CD14-positive monocyte (primary cell): ENCODE measurements around the gene MYO7A. TPM values are rescaled to one million over a fixed set of nuclear protein-coding genes. Genes with fewer than 3 reads are reported as not detected.

Experiments
- DNase-seq, 3 donors: peaks; one replicate each; pipeline ENCODE4 v3.0.0-alpha.2; 2011 to 2022
- H2AFZ ChIP-seq: 2 replicates; pipeline ENCODE4 v1.6.0; 2012; ENCODE audit warnings: mild to moderate bottlenecking, low read depth, low read length, inconsistent platforms; ENCODE audit not compliant: insufficient read depth, poor library complexity, severe bottlenecking
- H3K27ac ChIP-seq, 2 donors: 1 replicate in 1 of 2; 2 replicates in 1 of 2; pipeline ENCODE4 v1.5.1; 2012 to 2013; ENCODE audit warnings: low read length in 2 of 2, control low read depth in 1 of 2, inconsistent platforms in 1 of 2, low read depth in 1 of 2, mild to moderate bottlenecking in 1 of 2
- H3K27me3 ChIP-seq, 2 donors: one replicate each; pipeline versions ENCODE4 v1.6.0 to v1.6.1; 2011 to 2013; ENCODE audit warnings: low read length in 2 of 2; ENCODE audit not compliant: control insufficient read depth in 2 of 2, insufficient read depth in 2 of 2
- H3K36me3 ChIP-seq, 2 donors: replicated peaks in 1 of 2; 1 replicate in 1 of 2; 2 replicates in 1 of 2; pipeline versions ENCODE4 v1.5.1 to v1.6.1; 2012 to 2013; ENCODE audit warnings: low read length in 2 of 2, control low read depth in 1 of 2, inconsistent platforms in 1 of 2, mild to moderate bottlenecking in 1 of 2; ENCODE audit not compliant: insufficient read depth in 2 of 2, control insufficient read depth in 1 of 2
- H3K4me1 ChIP-seq, 2 donors: 1 replicate in 1 of 2; 2 replicates in 1 of 2; pipeline versions ENCODE4 v1.5.1 to v1.6.1; 2012 to 2013; ENCODE audit warnings: low read length in 2 of 2, control low read depth in 1 of 2, inconsistent platforms in 1 of 2, mild to moderate bottlenecking in 1 of 2, moderate library complexity in 1 of 2; ENCODE audit not compliant: insufficient read depth in 2 of 2, control insufficient read depth in 1 of 2
- H3K4me2 ChIP-seq: replicated peaks from 2 replicates; pipeline ENCODE3; 2012; ENCODE audit warnings: low read length, moderate library complexity, mild to moderate bottlenecking; ENCODE audit not compliant: poor library complexity, severe bottlenecking; ENCODE audit errors: extremely low read depth
- H3K4me3 ChIP-seq, 3 experiments: fragments of 200-600 bp in 1 of 3; sonication (generic) in 1 of 3; replicated peaks in 1 of 3; 1 replicate in 2 of 3; 2 replicates in 1 of 3; pipeline ENCODE4 v1.5.1; 2011 to 2013; ENCODE audit warnings: low read length in 3 of 3, mild to moderate bottlenecking in 3 of 3, control low read depth in 2 of 3, low read depth in 2 of 3, inconsistent platforms in 1 of 3, moderate library complexity in 1 of 3
- H3K79me2 ChIP-seq: 2 replicates; pipeline ENCODE4 v1.6.0; 2012; ENCODE audit warnings: mild to moderate bottlenecking, control low read depth, inconsistent platforms, low read length, moderate library complexity; ENCODE audit not compliant: insufficient read depth
- H3K9ac ChIP-seq: 2 replicates; pipeline ENCODE4 v1.6.0; 2017; ENCODE audit warnings: low read length, mild to moderate bottlenecking; ENCODE audit not compliant: insufficient read depth, poor library complexity, severe bottlenecking
- H3K9me3 ChIP-seq, 2 donors: replicated peaks in 1 of 2; 1 replicate in 1 of 2; 2 replicates in 1 of 2; pipeline versions ENCODE4 v1.5.1 to v1.6.1; 2012 to 2013; ENCODE audit warnings: low read length in 2 of 2, control low read depth in 1 of 2; ENCODE audit not compliant: control insufficient read depth in 1 of 2, insufficient read depth in 1 of 2
- H4K20me1 ChIP-seq: 2 replicates; pipeline ENCODE4 v1.6.0; 2012; ENCODE audit warnings: mild to moderate bottlenecking, low read length, control low read depth, moderate library complexity; ENCODE audit not compliant: insufficient read depth
- H3K27ac Mint-ChIP-seq, 7 donors: one replicate each; pipeline ENCODE4 v1.8.0; 2020; ENCODE audit warnings: mild to moderate bottlenecking in 7 of 7, mixed read lengths in 7 of 7, moderate library complexity in 6 of 7, inconsistent platforms in 2 of 7
- H3K27me3 Mint-ChIP-seq, 3 donors: one replicate each; pipeline ENCODE4 v1.8.0; 2021 to 2022; ENCODE audit warnings: low read depth in 3 of 3, mild to moderate bottlenecking in 3 of 3, mixed read lengths in 3 of 3, moderate library complexity in 3 of 3, inconsistent platforms in 1 of 3
- H3K36me3 Mint-ChIP-seq, 2 donors: one replicate each; pipeline ENCODE4 v1.8.0; 2020; ENCODE audit warnings: mixed read lengths in 2 of 2, inconsistent platforms in 1 of 2, mild to moderate bottlenecking in 1 of 2
- H3K4me1 Mint-ChIP-seq: one replicate; pipeline ENCODE4 v1.8.0; 2020; ENCODE audit warnings: mild to moderate bottlenecking, mixed read lengths
- H3K4me3 Mint-ChIP-seq, 2 donors: one replicate each; pipeline ENCODE4 v1.8.0; 2020; ENCODE audit warnings: mild to moderate bottlenecking in 2 of 2, mixed read lengths in 2 of 2, moderate library complexity in 1 of 2
- H3K9me3 Mint-ChIP-seq, 7 donors: one replicate each; pipeline ENCODE4 v1.8.0; 2020 to 2022; ENCODE audit warnings: mixed read lengths in 7 of 7, mild to moderate bottlenecking in 6 of 7, moderate library complexity in 6 of 7, inconsistent platforms in 2 of 7
- CTCF ChIP-seq: fragments of 200-600 bp; IDR thresholded peaks from one replicate; pipeline ENCODE4 v1.8.0; 2022; ENCODE audit warnings: antibody characterized with exemption, mild to moderate bottlenecking
- WGBS: methylation state at CpG from one replicate; pipeline ENCODE4 v1.1.5; 2013; ENCODE audit warnings: missing lambda C conversion rate; ENCODE audit not compliant: insufficient coverage; 5-methylcytosine and 5-hydroxymethylcytosine counted together
- intact Hi-C, 2 donors: fragments of 100-400 bp; cut with micrococcal nuclease; formaldehyde crosslinking; loops; one replicate each; pipeline versions ENCODE4 v1.15.0 to v1.15.1; 2023
- polyA plus RNA-seq, 3 donors: library from polyadenylated mRNA; depleted of rRNA in 1 of 3; unstranded in 2 of 3; stranded (reverse) in 1 of 3; fragments of 300-500 nt in 2 of 3; fragments of >200 nt in 1 of 3; fragmentation: Illumina TruSeq in 2 of 3; gene quantifications; 1 replicate in 2 of 3; 2 replicates in 1 of 3; pipeline ENCODE4 v1.2.3, GENCODE V29; 2012 to 2021

The MYO7A gene
- polyA plus RNA-seq, 3 donors, result 3.5 to 7.8 (median 3.6) TPM

GRCh38 chr11:77200351-77201268 lies 72.6 kb downstream of the MYO7A start:
- no peak overlapping the region for H3K4me3 Mint-ChIP-seq

GRCh38 chr11:77201370-77201769 lies 73.3 kb downstream of the MYO7A start:
- H3K27ac ChIP-seq, result no peak overlapping the region
- no peak for DNase-seq
- H3K27ac Mint-ChIP-seq, result peak overlapping the region in 1 of 7 donors; percentile 21
- peaks cover 14% of the 10 kb centered on the region for H3K4me1 Mint-ChIP-seq
- H3K4me3 Mint-ChIP-seq, result no peak overlapping the region
- peaks cover 7 to 9% of the 10 kb centered on the region in 2 donors for H3K36me3 ChIP-seq
- no peak overlapping the region for H2AFZ ChIP-seq
- no peaks in the 10 kb centered on the region for H3K9me3 ChIP-seq
- no peak overlapping the region for H3K4me2 ChIP-seq
- no peak for TF ChIP-seq CTCF
- no peak overlapping the region for H3K4me3 ChIP-seq
- peaks cover 0 to 2% of the 10 kb centered on the region in 2 donors for H3K4me1 ChIP-seq
- H3K9ac ChIP-seq, result no peak overlapping the region
- H3K79me2 ChIP-seq, result no peaks in the 10 kb centered on the region
- H4K20me1 ChIP-seq, result no peaks in the 10 kb centered on the region
- WGBS, result 92% methylated on average over 5 of the region's 11 CpGs
- peaks cover 0 to 2% (median 0%) of the 10 kb centered on the region in 7 donors for H3K9me3 Mint-ChIP-seq
- intact Hi-C loops, result no loop called here
- peaks cover 0 to 1% (median 0%) of the 10 kb centered on the region in 3 donors for H3K27me3 Mint-ChIP-seq
- H3K27me3 ChIP-seq, result no peaks in the 10 kb centered on the region
- peaks cover 12 to 35% of the 10 kb centered on the region in 2 donors for H3K36me3 Mint-ChIP-seq

More at GRCh38 chr11:77200351-77201268, 72.6 kb downstream of the MYO7A start:
- Histone ChIP-seq H2AFZ (no peak overlapping the region), H3K36me3 (peaks cover 7 to 9% of the 10 kb centered on the region in 2 donors), H3K9me3 (no peaks in the 10 kb centered on the region), H3K4me2 (no peak overlapping the region), H3K27me3 (no peaks in the 10 kb centered on the region), H3K27ac (no peak overlapping the region), H4K20me1 (no peaks in the 10 kb centered on the region), H3K9ac (no peak overlapping the region), H3K4me3 (no peak overlapping the region), H3K79me2 (no peaks in the 10 kb centered on the region), H3K4me1 (no peaks in the 10 kb centered on the region)
- Mint-ChIP-seq H3K27me3 (peaks cover 0 to 1% (median 0%) of the 10 kb centered on the region in 3 donors), H3K4me1 (peaks cover 11% of the 10 kb centered on the region), H3K27ac (peak overlapping the region in 2 of 7 donors; percentile 21 to 27), H3K9me3 (peaks cover 0 to 2% (median 0%) of the 10 kb centered on the region in 7 donors), H3K36me3 (peaks cover 12 to 37% of the 10 kb centered on the region in 2 donors)
- no peak for TF ChIP-seq CTCF
- DNase-seq, result no peak
- intact Hi-C loops, result no loop called here
- 70% methylated on average over 8 of the region's 12 CpGs for WGBS
